ENCODE results near the gene CHST15. TPM values are rescaled to one million over a fixed set of nuclear protein-coding genes. Genes with fewer than 3 reads are reported as not detected.

Gene CHST15
- polyA plus RNA-seq, 1 experiment, result 6.2 TPM

DNA sequence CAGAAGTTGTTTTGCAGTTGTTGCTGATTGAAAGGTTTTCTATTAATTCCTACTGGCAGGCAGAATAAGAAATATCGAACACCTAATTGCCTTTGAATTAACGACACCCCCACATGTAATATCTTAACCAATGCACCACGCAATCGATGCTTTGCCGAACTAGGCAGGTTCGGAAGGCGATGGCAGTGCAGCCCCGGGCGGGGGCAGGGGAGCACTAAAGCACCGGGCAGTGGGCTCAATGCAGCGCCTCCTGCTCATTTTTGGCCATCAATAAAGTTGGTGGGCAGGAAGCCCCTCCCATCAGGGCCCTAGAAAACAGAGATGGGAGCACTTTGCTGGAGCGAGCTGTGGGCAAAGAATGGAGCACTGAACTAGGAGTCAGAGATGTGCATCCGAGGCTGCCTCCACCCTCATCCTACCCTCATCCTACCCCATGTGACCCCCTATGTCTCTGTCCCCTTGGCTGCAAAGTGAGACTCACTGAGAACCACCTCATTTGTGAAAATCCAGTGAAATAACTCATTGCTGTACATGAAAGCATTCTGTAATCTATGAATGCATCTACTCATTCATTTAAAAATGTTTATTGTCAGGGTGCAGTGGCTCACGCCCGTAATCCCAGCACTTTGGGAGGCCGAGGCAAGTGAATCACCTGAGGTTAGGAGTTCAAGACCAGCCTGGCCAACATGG is 19.6 kb upstream of the CHST15 start:
- TF ChIP-seq, protein P1, sequence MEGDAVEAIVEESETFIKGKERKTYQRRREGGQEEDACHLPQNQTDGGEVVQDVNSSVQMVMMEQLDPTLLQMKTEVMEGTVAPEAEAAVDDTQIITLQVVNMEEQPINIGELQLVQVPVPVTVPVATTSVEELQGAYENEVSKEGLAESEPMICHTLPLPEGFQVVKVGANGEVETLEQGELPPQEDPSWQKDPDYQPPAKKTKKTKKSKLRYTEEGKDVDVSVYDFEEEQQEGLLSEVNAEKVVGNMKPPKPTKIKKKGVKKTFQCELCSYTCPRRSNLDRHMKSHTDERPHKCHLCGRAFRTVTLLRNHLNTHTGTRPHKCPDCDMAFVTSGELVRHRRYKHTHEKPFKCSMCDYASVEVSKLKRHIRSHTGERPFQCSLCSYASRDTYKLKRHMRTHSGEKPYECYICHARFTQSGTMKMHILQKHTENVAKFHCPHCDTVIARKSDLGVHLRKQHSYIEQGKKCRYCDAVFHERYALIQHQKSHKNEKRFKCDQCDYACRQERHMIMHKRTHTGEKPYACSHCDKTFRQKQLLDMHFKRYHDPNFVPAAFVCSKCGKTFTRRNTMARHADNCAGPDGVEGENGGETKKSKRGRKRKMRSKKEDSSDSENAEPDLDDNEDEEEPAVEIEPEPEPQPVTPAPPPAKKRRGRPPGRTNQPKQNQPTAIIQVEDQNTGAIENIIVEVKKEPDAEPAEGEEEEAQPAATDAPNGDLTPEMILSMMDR (IDR thresholded peaks at IDR 0.05; ENCODE audit: insufficient read depth, low read depth, low read length), result no peak
- ChIA-PET CTCF (no interaction called here), POLR2A (no interaction called here)
- DNase-seq (ENCODE audit: low read depth), result no peak
- no peak overlapping the region for H3K4me3 ChIP-seq (ENCODE audit: low read depth, low read length)
- H3K36me3 ChIP-seq (ENCODE audit: control insufficient read depth, insufficient read depth, low read length), result no peaks in the 10 kb centered on the region
- peaks cover 2% of the 10 kb centered on the region for H3K27me3 ChIP-seq (ENCODE audit: control insufficient read depth, insufficient read depth, low read length)

DNA sequence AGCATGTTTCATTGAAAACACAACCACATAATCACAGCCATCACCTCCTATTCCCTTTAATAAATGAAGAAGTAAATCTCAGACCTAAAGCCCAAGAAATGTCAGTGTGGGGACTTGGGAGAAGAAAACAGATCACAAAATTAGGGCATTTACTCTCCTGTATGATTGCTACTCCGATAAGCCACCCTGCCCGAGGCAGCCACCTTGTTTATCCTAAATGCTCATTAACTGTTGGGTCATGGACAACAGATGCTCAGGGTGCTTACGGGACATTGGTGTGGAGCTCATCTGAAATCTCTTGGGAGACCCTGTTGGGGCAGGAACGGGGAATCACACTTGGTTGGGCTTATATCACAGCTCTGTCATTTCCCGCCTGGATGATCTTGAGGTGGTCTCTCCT is 17.5 kb upstream of the CHST15 start:
- TF ChIP-seq, protein P1 (IDR thresholded peaks at IDR 0.05; ENCODE audit: insufficient read depth, low read depth, low read length), result no peak
- no peak for DNase-seq (ENCODE audit: low read depth)
- POLR2A ChIA-PET, result no interaction called here
- Histone ChIP-seq H3K4me3 (ENCODE audit: low read depth, low read length) (no peak overlapping the region), H3K36me3 (ENCODE audit: control insufficient read depth, insufficient read depth, low read length) (no peaks in the 10 kb centered on the region), H3K27me3 (ENCODE audit: control insufficient read depth, insufficient read depth, low read length) (no peaks in the 10 kb centered on the region; the same call in 1 of the 2 replicates)
- CTCF ChIA-PET, result no interaction called here

DNA sequence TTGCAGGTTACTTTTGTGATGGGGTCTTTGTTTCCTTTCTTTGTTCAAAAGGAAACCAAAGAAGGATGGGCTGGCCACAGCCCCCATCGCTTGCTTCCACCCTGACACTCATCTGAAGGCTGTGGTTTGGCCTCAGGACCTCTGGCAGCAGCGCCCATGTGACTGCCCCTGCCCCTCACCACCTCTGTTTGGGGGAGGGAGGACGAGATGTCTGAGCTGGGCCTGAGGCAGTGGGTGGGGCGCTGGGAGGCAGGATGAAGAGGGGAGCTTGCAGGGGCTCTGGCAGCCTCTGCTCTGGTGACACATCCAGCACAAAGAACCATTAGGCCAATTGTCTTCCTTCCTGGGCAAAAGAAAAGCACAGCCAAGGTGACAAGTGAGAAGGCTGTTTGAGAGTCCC is 15.9 kb upstream of the CHST15 start:
- Histone ChIP-seq H3K36me3 (ENCODE audit: control insufficient read depth, insufficient read depth, low read length) (no peaks in the 10 kb centered on the region), H3K4me3 (ENCODE audit: low read depth, low read length) (no peak overlapping the region), H3K27me3 (ENCODE audit: control insufficient read depth, insufficient read depth, low read length) (no peaks in the 10 kb centered on the region)
- no peak for DNase-seq (ENCODE audit: low read depth)
- POLR2A ChIA-PET, result no interaction called here
- TF ChIP-seq, protein P1 (IDR thresholded peaks at IDR 0.05; ENCODE audit: insufficient read depth, low read depth, low read length), result no peak
- CTCF ChIA-PET, result no interaction called here

DNA sequence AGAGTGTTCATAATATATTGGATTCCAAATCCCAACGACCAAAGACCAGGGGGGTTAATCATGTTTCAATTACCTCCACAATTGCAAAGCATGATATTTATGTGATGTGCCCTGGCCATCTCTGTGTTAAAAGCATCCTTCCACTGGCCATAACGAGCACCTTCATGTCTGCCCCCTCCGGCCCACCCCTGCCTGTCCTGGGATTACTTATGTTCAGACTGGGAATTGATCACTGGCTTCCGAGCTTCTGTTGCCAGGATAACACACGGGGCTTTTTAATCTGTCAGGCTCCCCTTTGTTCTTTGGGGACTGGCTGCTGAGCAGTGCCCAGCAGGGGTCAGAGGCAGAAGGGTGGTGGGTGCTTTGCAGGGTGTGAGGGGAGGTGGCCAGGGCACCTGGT is 13.7 kb upstream of the CHST15 start:
- CTCF ChIA-PET, result interaction anchor here (0.6 to 1.7 kb wide), 3 partner anchors 15 to 112 kb away, joined by 3 to 4 read pairs (median 4); no protein-coding TSS in a partner anchor
- H3K4me3 ChIP-seq (ENCODE audit: low read depth, low read length), result no peak overlapping the region
- POLR2A ChIA-PET, result no interaction called here
- H3K27me3 ChIP-seq (ENCODE audit: control insufficient read depth, insufficient read depth, low read length), result peaks cover 2% of the 10 kb centered on the region; the same call in 1 of the 2 replicates
- no peak for DNase-seq (ENCODE audit: low read depth)
- no peaks in the 10 kb centered on the region for H3K36me3 ChIP-seq (ENCODE audit: control insufficient read depth, insufficient read depth, low read length)
- TF ChIP-seq, protein P1 (IDR thresholded peaks at IDR 0.05; ENCODE audit: insufficient read depth, low read depth, low read length), result no peak

DNA sequence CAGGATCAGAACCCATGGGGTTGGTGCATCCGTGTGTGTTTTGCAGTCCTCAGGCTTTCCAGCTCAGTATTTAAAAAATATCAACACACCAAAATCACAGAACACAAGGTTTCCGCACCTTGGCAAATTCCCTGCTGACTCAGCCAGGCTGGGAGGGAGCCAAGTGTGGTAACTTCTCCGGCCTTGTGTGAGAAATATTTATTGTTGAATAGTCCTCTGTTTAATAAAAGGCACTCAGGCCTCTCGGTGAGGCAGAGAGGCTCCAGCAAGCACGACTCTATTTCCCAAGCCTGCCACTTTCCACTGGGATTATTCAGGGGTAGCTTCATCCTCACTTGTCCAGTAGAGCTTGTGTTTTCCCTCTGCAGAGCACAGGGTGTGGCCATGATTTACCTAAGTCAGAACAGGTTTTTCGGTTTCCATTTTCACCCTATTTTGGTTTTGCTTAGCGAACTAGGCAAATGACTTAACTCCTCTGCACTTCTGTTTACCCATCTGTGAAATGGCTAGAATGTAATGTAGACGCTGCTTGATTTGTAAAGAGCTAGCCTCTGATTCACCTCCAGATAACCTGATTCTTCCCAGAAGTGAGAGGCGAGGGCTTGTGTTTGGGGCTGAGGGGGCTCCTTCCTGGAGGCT is 13.0 kb upstream of the CHST15 start:
- POLR2A ChIA-PET, result interaction anchor here (0.6 kb wide), 1 partner anchor 47 kb away, joined by 8 read pairs; no protein-coding TSS in a partner anchor
- DNase-seq (ENCODE audit: low read depth), result peak; percentile 73
- CTCF ChIA-PET, result interaction anchor here (0.6 to 1.7 kb wide), 3 partner anchors 14 to 1233 kb away, joined by 3 to 4 read pairs (median 4); no protein-coding TSS in a partner anchor

More for the DNA sequence above, 13.0 kb upstream of the CHST15 start:
- H3K4me3 ChIP-seq (ENCODE audit: low read depth, low read length), result no peak overlapping the region
- no peaks in the 10 kb centered on the region for H3K36me3 ChIP-seq (ENCODE audit: control insufficient read depth, insufficient read depth, low read length)
- TF ChIP-seq, protein P1 (IDR thresholded peaks at IDR 0.05; ENCODE audit: insufficient read depth, low read depth, low read length), result no peak
- H3K27me3 ChIP-seq (ENCODE audit: control insufficient read depth, insufficient read depth, low read length), result peaks cover 2% of the 10 kb centered on the region; the same call in 1 of the 2 replicates

All from BJ (cell line).